GM23248 (cell line): ENCODE data around the gene CDK8. TPM values are rescaled to one million over a fixed set of nuclear protein-coding genes. Genes with fewer than 3 reads are reported as not detected.

Source experiments
- DNase-seq: peaks from one replicate; pipeline ENCODE4 v3.0.0-alpha.2; 2015
- H2AFZ ChIP-seq: fragments of 200-600 bp; sonication (generic); 2 replicates; pipeline ENCODE4 v1.6.1; 2016; ENCODE audit warnings: antibody characterized with exemption
- H3F3A ChIP-seq: fragments of 200-600 bp; sonication (generic); 2 replicates; pipeline ENCODE4 v1.6.1; 2016; ENCODE audit warnings: mild to moderate bottlenecking, antibody characterized with exemption, mixed run types; ENCODE audit not compliant: insufficient read depth
- H3K27ac ChIP-seq: fragments of 200-600 bp; sonication (generic); 2 replicates; pipeline ENCODE4 v1.5.1; 2016; ENCODE audit warnings: mild to moderate bottlenecking
- H3K27me3 ChIP-seq: fragments of 200-600 bp; sonication (generic); replicated peaks from 2 replicates; pipeline ENCODE4 v1.6.1; 2016; ENCODE audit warnings: mild to moderate bottlenecking; ENCODE audit not compliant: insufficient read depth
- H3K36me3 ChIP-seq: fragments of 200-600 bp; sonication (generic); 2 replicates; pipeline ENCODE4 v1.6.1; 2016; ENCODE audit warnings: low read depth, mild to moderate bottlenecking
- H3K4me1 ChIP-seq: fragments of 200-600 bp; sonication (generic); 2 replicates; pipeline ENCODE4 v1.6.1; 2016; ENCODE audit warnings: mild to moderate bottlenecking; ENCODE audit not compliant: insufficient read depth
- H3K4me2 ChIP-seq: fragments of 200-600 bp; sonication (generic); one replicate; pipeline ENCODE4 v1.6.1; 2016; ENCODE audit warnings: mild to moderate bottlenecking; ENCODE audit not compliant: unreplicated experiment
- H3K4me3 ChIP-seq: fragments of 200-600 bp; sonication (generic); 2 replicates; pipeline ENCODE4 v1.5.1; 2016; ENCODE audit warnings: mild to moderate bottlenecking
- H3K79me2 ChIP-seq: fragments of 200-600 bp; sonication (generic); 2 replicates; pipeline ENCODE4 v1.6.1; 2016; ENCODE audit warnings: mild to moderate bottlenecking; ENCODE audit not compliant: insufficient read depth
- H3K9ac ChIP-seq: fragments of 200-600 bp; sonication (generic); 2 replicates; pipeline ENCODE4 v1.6.1; 2016; ENCODE audit warnings: mild to moderate bottlenecking
- H3K9me2 ChIP-seq: fragments of 200-600 bp; sonication (generic); 2 replicates; pipeline ENCODE4 v1.6.1; 2016; ENCODE audit warnings: mixed run types, mild to moderate bottlenecking, moderate library complexity; ENCODE audit not compliant: insufficient read depth
- H3K9me3 ChIP-seq: fragments of 200-600 bp; sonication (generic); one replicate; pipeline ENCODE4 v1.6.1; 2017; ENCODE audit warnings: low read depth
- H4K20me1 ChIP-seq: fragments of 200-600 bp; sonication (generic); 2 replicates; pipeline ENCODE4 v1.6.0; 2016; ENCODE audit not compliant: insufficient read depth
- EZH2 ChIP-seq: fragments of 200-600 bp; sonication (generic); IDR thresholded peaks from 2 replicates; pipeline ENCODE4 v1.6.1; 2018; ENCODE audit warnings: antibody characterized with exemption, mild to moderate bottlenecking; ENCODE audit not compliant: insufficient read depth, poor library complexity, severe bottlenecking
- EZH2phosphoT487 ChIP-seq: fragments of 200-600 bp; sonication (generic); IDR thresholded peaks from 2 replicates; pipeline ENCODE4 v1.6.1; 2018; ENCODE audit warnings: antibody characterized with exemption, moderate library complexity, mild to moderate bottlenecking, low read depth; ENCODE audit not compliant: insufficient read depth
- WGBS, 2 experiments: methylation state at CpG; one replicate each; pipeline ENCODE4 v1.1.6; 2015 to 2017; ENCODE audit warnings: low lambda C conversion rate in 2 of 2, low coverage in 1 of 2; ENCODE audit errors: missing lambda C conversion rate in 2 of 2; 5-methylcytosine and 5-hydroxymethylcytosine counted together
- in situ Hi-C: fragments of 300-500 bp; cut with MboI; formaldehyde crosslinking; loops from 2 replicates; pipeline ENCODE4 v1.15.0; 2020
- polyA plus RNA-seq: library from polyadenylated mRNA; unstranded; fragments of >200 nt; fragmentation: Nextera tagmentation; extraction: Ambion mirVana; gene quantifications from 2 replicates; pipeline ENCODE4 v1.2.1, GENCODE V29; 2016
- total RNA-seq: library from RNA; depleted of rRNA; stranded (reverse); fragments of >200 nt; shearing (Covaris generic); gene quantifications from 2 replicates; pipeline ENCODE4 v1.2.3, GENCODE V29; 2014

Gene CDK8
- total and polyA plus RNA-seq, 2 experiments from 2014 or later: 5.1 to 11.9 TPM

- H3K4me3 ChIP-seq: no peak overlapping the region
- H3K4me2 ChIP-seq: no peak overlapping the region
- H2AFZ ChIP-seq: no peak overlapping the region
- H3K4me1 ChIP-seq: peaks cover 19% of the 10 kb centered on the region
- in situ Hi-C loops: no loop called here
- H3K9me2 ChIP-seq: no peaks in the 10 kb centered on the region
- TF ChIP-seq EZH2phosphoT487: no peak
- no peak for TF ChIP-seq EZH2
- 97 to 98% methylated on average over 3 of the region's 3 CpGs for WGBS, 2 experiments
- no peaks in the 10 kb centered on the region for H3K36me3 ChIP-seq
- DNase-seq: no peak
- peaks cover 13% of the 10 kb centered on the region; the same call in 1 of the 2 replicates for H4K20me1 ChIP-seq
- H3K9ac ChIP-seq: no peak overlapping the region
- H3F3A ChIP-seq: no peaks in the 10 kb centered on the region
- no peaks in the 10 kb centered on the region for H3K27me3 ChIP-seq
- H3K79me2 ChIP-seq: peaks cover 100% of the 10 kb centered on the region
- no peaks in the 10 kb centered on the region for H3K9me3 ChIP-seq
- no peak overlapping the region for H3K27ac ChIP-seq
These were observed 5.7 kb downstream of the CDK8 start for GRCh38 chr13:26259634-26260033.

DNA sequence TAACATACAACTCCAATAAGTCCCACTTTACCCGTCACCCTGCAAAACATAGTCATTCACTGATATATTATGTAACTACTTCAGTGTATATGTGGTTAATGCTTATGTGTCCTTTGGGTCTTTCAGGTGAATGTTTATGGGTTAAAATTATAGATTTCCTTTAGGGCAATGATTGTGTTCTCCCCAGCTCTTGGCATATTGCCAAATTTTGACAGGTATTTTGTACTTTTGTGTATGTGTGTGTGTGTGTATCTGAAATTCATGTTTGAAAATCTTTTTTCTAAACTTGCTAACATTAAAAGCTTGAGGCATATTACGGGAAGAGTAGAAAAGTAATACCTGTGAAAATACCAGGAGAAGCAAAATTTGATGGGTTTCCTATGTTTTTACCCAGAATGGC is 8.2 kb downstream of the CDK8 start:
- 0 out of 2 replicates have a peak, but pooled peaks cover under 1% of the 10 kb centered on the region for H3K4me1 ChIP-seq
- no peak overlapping the region for H2AFZ ChIP-seq
- in situ Hi-C loops: no loop called here
- no peaks in the 10 kb centered on the region for H3K9me2 ChIP-seq
- H3K79me2 ChIP-seq: peaks cover 100% of the 10 kb centered on the region
- no peak for DNase-seq
- H3K9ac ChIP-seq: no peak overlapping the region
- TF ChIP-seq EZH2phosphoT487 (no peak), EZH2 (no peak)
- no peaks in the 10 kb centered on the region for H3K36me3 ChIP-seq
- no peak overlapping the region for H3K27ac ChIP-seq
- H3K27me3 ChIP-seq: no peaks in the 10 kb centered on the region
- WGBS, 2 experiments: 94 to 100% methylated on average over 2 of the region's 2 CpGs
- H3K4me2 ChIP-seq: no peak overlapping the region
- H4K20me1 ChIP-seq: peaks cover 16% of the 10 kb centered on the region; the same call in 1 of the 2 replicates
- no peaks in the 10 kb centered on the region for H3K9me3 ChIP-seq
- H3F3A ChIP-seq: no peaks in the 10 kb centered on the region
- no peak overlapping the region for H3K4me3 ChIP-seq

GRCh38 chr13:26266311-26266710 is 12.4 kb downstream of the CDK8 start:
- 78 to 86% methylated on average over 3 of the region's 3 CpGs for WGBS, 2 experiments
- Histone ChIP-seq H3K27ac (no peak overlapping the region), H3F3A (no peaks in the 10 kb centered on the region), H3K9ac (no peak overlapping the region), H4K20me1 (peaks cover 22% of the 10 kb centered on the region; the same call in 1 of the 2 replicates), H3K4me1 (0 out of 2 replicates have a peak, but pooled peaks cover 3% of the 10 kb centered on the region), H3K9me2 (no peaks in the 10 kb centered on the region), H3K9me3 (no peaks in the 10 kb centered on the region), H3K36me3 (no peaks in the 10 kb centered on the region), H3K4me3 (no peak overlapping the region), H3K4me2 (no peak overlapping the region), H3K27me3 (no peaks in the 10 kb centered on the region), H3K79me2 (peaks cover 100% of the 10 kb centered on the region), H2AFZ (no peak overlapping the region)
- DNase-seq: no peak
- in situ Hi-C loops: no loop called here
- no peak for TF ChIP-seq EZH2

- Histone ChIP-seq H3K27me3 (no peaks in the 10 kb centered on the region), H3K9ac (no peak overlapping the region), H3K79me2 (peaks cover 100% of the 10 kb centered on the region), H3K27ac (no peak overlapping the region), H3K4me3 (no peak overlapping the region), H3K4me1 (0 out of 2 replicates have a peak, but pooled peaks cover 3% of the 10 kb centered on the region), H4K20me1 (peaks cover 23% of the 10 kb centered on the region), H3K9me2 (no peaks in the 10 kb centered on the region), H3K4me2 (no peak overlapping the region), H3F3A (no peaks in the 10 kb centered on the region), H2AFZ (no peak overlapping the region), H3K9me3 (no peaks in the 10 kb centered on the region), H3K36me3 (no peaks in the 10 kb centered on the region)
- 97 to 98% methylated on average over 3 of the region's 3 CpGs for WGBS, 2 experiments
- DNase-seq: no peak
- in situ Hi-C loops: no loop called here
- TF ChIP-seq EZH2 (no peak), EZH2phosphoT487 (no peak)
These were observed 16.8 kb downstream of the CDK8 start for GRCh38 chr13:26270707-26271106.

DNA sequence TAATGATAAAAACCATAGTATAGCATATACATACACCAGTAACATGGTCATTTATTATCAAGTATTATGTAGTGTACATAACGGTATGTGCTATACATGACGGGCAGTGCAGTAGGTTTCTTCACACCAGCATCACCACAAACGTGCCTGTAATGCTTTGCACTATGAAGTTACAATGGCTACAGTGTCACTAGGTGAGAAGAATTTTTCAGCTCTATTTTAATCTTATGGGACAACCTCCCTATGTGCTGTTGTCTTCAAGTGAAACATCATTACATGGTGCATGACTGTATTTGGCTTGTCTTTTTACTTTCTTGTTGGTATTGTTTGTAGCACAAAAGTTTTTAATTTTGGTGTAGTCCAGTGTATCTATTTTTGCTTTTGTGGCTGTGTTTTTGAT is 18.7 kb downstream of the CDK8 start:
- H3K79me2 ChIP-seq: peaks cover 100% of the 10 kb centered on the region
- H3K4me2 ChIP-seq: no peak overlapping the region
- H3F3A ChIP-seq: no peaks in the 10 kb centered on the region
- H3K9me2 ChIP-seq: no peaks in the 10 kb centered on the region
- peaks cover 13% of the 10 kb centered on the region for H4K20me1 ChIP-seq
- DNase-seq: no peak
- no peak overlapping the region for H3K4me3 ChIP-seq
- no peaks in the 10 kb centered on the region for H3K36me3 ChIP-seq
- H3K9me3 ChIP-seq: no peaks in the 10 kb centered on the region
- H3K4me1 ChIP-seq: 0 out of 2 replicates have a peak, but pooled peaks cover 3% of the 10 kb centered on the region
- no peak overlapping the region for H3K27ac ChIP-seq
- no peaks in the 10 kb centered on the region for H3K27me3 ChIP-seq
- H3K9ac ChIP-seq: no peak overlapping the region
- no peak overlapping the region for H2AFZ ChIP-seq
- TF ChIP-seq EZH2phosphoT487 (no peak), EZH2 (no peak)
- 68 to 77% methylated on average over 3 of the region's 3 CpGs for WGBS, 2 experiments
- in situ Hi-C loops: no loop called here
